Measurements from ENCODE around the gene CLDN20.

CLDN20 gene

GRCh38 chr6:155247618-155248007, 16.2 kb upstream of the CLDN20 start:
- CTCF ChIA-PET = interaction anchor here (0.6 to 2.5 kb wide), 15 partner anchors 14 to 572 kb away, joined by 3 to 28 read pairs (median 3); no protein-coding TSS in a partner anchor
- TF ChIP-seq SP2 (tag by site-specific recombination; IDR thresholded peaks at IDR 0.05) = no peak
- no peak for TF ChIP-seq ZNF701 (tag by site-specific recombination; IDR thresholded peaks at IDR 0.05)
- TF ChIP-seq BCL11A (tag by site-specific recombination; IDR thresholded peaks at IDR 0.05; ENCODE audit: low read depth) = no peak
- no peak for TF ChIP-seq ZNF529 (tag by site-specific recombination; IDR thresholded peaks at IDR 0.05; ENCODE audit: insufficient replicate concordance)
- TF ChIP-seq ZNF302 (tag by site-specific recombination; IDR thresholded peaks at IDR 0.05; ENCODE audit: low read depth) = no peak
- TF ChIP-seq IKZF3 (tag by site-specific recombination; IDR thresholded peaks at IDR 0.05) = no peak
- TF ChIP-seq ZNF792 (tag by site-specific recombination; IDR thresholded peaks at IDR 0.05) = no peak
- no peak for TF ChIP-seq ZNF654 (tag by site-specific recombination; IDR thresholded peaks at IDR 0.05; ENCODE audit: low read depth)
- TF ChIP-seq ZNF585B (tag by site-specific recombination; IDR thresholded peaks at IDR 0.05) = no peak
- TF ChIP-seq ZNF510 (tag by site-specific recombination; IDR thresholded peaks at IDR 0.05; ENCODE audit: insufficient replicate concordance) = no peak
- no peak for TF ChIP-seq ZNF423 (tag by site-specific recombination; IDR thresholded peaks at IDR 0.05)
- no peak for TF ChIP-seq ZNF704 (tag by site-specific recombination; IDR thresholded peaks at IDR 0.05)
- TF ChIP-seq ZBTB20 (tag by site-specific recombination; IDR thresholded peaks at IDR 0.05) = no peak
- no peak overlapping the region for H3K4me3 ChIP-seq (ENCODE audit: low read depth, low read length)
- H3K9me3 ChIP-seq (ENCODE audit: control insufficient read depth, insufficient read depth, low read depth, low read length) = no peaks in the 10 kb centered on the region
- H3K4me1 ChIP-seq (ENCODE audit: control insufficient read depth, insufficient read depth, low read length) = no peaks in the 10 kb centered on the region
- H3K36me3 ChIP-seq (ENCODE audit: control insufficient read depth in 2 of 2, insufficient read depth in 1 of 2, low read length in 2 of 2) = peaks cover 4 to 59% of the 10 kb centered on the region in 2 experiments
- H3K27ac ChIP-seq (ENCODE audit: extremely low read depth, low read depth, low read length) = no peak overlapping the region
- POLR2A ChIA-PET = no interaction called here

DNA sequence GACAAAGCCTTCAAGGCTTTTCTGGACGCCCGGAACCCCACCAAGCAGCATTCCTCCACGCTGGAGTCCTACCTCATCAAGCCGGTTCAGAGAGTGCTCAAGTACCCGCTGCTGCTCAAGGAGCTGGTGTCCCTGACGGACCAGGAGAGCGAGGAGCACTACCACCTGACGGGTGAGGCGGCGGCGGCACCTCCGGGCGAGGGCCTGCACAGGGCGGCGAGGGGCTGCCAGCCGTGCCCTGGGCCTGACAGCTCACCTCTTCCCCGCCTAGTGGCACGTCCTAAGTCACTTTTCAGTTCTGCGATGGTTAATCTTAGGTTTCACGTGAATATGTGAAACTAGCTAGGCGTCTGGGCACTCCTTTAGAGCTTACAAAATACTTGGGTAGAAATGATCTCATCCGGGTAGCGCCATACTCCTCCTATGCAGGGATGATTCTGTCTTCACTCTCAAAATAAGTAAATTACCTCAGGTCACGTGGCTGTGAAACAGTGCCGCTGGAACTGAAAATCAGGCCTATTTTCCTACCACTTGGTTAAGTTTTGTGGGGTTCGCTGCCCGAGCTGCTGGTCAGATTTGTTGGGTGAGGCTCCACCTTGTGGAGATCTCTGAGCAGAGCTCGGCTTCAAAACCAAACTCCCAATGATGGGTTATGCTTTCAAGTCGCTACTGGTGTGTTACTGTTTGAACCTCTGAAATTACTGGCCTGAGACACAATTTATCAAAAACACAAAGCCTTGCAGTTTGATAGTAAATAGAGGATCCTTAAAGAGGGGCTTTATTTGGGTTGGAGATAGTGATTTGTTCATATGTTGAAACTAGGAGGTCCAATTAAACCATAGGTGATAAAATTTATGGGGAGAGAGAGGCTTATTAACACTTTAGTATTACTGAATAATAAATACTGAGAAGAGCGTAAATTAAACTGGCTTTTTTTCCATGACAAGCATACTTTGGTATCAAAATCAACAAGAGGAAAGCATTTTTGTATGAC, 15.5 kb upstream of the CLDN20 start:
- TF ChIP-seq CTCF (tag by site-specific recombination; IDR thresholded peaks at IDR 0.05) (peak; percentile 55; the same call in 1 of the 2 replicates), IKZF3 (tag by site-specific recombination; IDR thresholded peaks at IDR 0.05) (no peak), ZNF654 (tag by site-specific recombination; IDR thresholded peaks at IDR 0.05; ENCODE audit: low read depth) (peak; percentile 33), ZNF19 (tag by site-specific recombination; IDR thresholded peaks at IDR 0.05; ENCODE audit: low read depth) (no peak)
- H3K27ac ChIP-seq (ENCODE audit: extremely low read depth, low read depth, low read length) = no peak overlapping the region
- H3K4me1 ChIP-seq (ENCODE audit: control insufficient read depth, insufficient read depth, low read length) = no peaks in the 10 kb centered on the region
- ChIA-PET CTCF (interaction anchor here (0.5 to 2.5 kb wide), 21 partner anchors 10 to 572 kb away, joined by 3 to 28 read pairs (median 3); no protein-coding TSS in a partner anchor), POLR2A (no interaction called here)
- no peak overlapping the region for H3K4me3 ChIP-seq (ENCODE audit: low read depth, low read length)
- H3K9me3 ChIP-seq (ENCODE audit: control insufficient read depth, insufficient read depth, low read depth, low read length) = no peaks in the 10 kb centered on the region
- peaks cover 4 to 64% of the 10 kb centered on the region in 2 experiments for H3K36me3 ChIP-seq (ENCODE audit: control insufficient read depth in 2 of 2, insufficient read depth in 1 of 2, low read length in 2 of 2)

GRCh38 chr6:155250701-155251381, 13.0 kb upstream of the CLDN20 start:
- Histone ChIP-seq H3K36me3 (ENCODE audit: control insufficient read depth in 2 of 2, insufficient read depth in 1 of 2, low read length in 2 of 2) (peaks cover 10 to 83% of the 10 kb centered on the region in 2 experiments), H3K9me3 (ENCODE audit: control insufficient read depth, insufficient read depth, low read depth, low read length) (no peaks in the 10 kb centered on the region), H3K4me1 (ENCODE audit: control insufficient read depth, insufficient read depth, low read length) (no peaks in the 10 kb centered on the region), H3K27ac (ENCODE audit: extremely low read depth, low read depth, low read length) (no peak overlapping the region), H3K4me3 (ENCODE audit: low read depth, low read length) (no peak overlapping the region)
- TF ChIP-seq ZBTB44 (tag by site-specific recombination; IDR thresholded peaks at IDR 0.05) (no peak), ZNF76 (tag by site-specific recombination; IDR thresholded peaks at IDR 0.05; ENCODE audit: borderline replicate concordance, low read depth) (no peak), KLF10 (tag by site-specific recombination; IDR thresholded peaks at IDR 0.05) (no peak), ZNF670 (tag by site-specific recombination; IDR thresholded peaks at IDR 0.05; ENCODE audit: low read depth) (no peak), ZNF514 (tag by site-specific recombination; IDR thresholded peaks at IDR 0.05) (no peak)
- ChIA-PET POLR2A (interaction anchor here (0.5 kb wide), 1 partner anchor 742 kb away, joined by 3 read pairs; no protein-coding TSS in a partner anchor), CTCF (interaction anchor here (0.7 to 2.6 kb wide), 6 partner anchors 16 to 383 kb away, joined by 3 to 12 read pairs (median 4); no protein-coding TSS in a partner anchor)
